ENCODE data around the gene GRM4.

GRM4 gene

DNA sequence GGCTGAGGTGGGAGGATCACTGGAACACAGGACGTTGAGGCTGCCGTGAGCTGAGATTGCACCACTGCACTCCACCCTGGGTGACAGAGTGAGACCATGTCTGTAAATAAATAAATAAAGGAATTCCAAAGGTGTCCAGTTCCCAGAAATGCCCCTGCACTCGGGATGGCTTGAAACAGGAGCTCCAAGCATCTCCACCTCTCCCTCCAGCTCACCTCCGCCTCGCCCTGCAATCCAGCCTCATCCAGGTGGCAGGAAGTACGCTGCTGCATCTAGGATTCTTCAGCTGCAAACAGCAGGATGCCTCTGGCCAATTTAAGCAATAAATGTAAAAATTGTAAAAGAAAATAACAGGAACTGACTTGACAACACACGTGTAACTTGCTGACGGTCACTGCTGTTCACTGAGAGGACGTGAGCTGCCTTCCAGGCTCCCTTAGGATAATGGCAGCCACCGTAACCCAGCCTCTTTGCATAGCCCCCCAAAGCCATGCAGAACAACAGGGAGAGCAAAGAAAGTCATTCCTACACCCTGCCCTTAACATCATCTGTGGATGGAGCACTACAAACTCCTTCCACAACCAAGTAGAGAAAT, 11.4 kb upstream of the GRM4 start:
- no peak for DNase-seq

DNA sequence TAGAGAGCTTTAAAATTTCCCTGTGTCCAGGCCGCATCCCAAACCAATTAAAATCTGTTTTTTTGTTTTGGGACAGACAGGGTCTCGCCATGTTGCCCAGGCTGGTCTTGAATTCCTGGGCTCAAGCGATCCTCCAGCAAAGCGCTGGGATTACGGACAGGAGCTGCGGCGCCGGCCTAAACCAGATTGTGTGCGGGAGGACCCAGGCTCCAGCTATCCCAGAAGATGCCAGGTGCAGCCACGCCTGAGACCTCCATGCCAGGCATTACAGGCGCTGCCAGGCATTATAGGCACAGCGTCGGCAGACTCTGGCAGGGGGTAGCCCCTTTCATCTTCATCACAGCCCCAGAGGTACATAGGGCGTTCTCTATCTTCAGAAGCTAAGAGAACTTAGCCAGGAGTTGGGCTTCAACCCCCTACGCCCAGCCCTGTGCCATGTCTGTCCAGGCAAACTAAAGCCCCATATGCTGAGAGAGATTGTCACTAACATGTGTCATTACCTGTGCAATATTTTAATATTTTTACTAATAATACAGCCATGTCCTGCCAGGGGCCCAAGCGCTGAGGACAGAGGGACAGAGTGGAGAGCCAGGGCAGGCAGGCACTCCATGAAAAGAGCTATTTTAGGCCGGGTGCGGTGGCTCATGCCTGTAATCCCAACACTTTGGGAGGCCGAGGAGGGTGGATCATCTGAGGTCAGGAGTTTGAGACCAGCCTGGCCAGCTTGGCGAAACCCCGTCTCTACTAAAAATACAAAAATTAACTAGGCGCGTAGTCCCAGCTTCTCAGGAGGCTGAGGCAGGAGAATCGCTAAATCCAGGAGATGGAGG, 9.8 kb upstream of the GRM4 start:
- DNase-seq = no peak

DNA sequence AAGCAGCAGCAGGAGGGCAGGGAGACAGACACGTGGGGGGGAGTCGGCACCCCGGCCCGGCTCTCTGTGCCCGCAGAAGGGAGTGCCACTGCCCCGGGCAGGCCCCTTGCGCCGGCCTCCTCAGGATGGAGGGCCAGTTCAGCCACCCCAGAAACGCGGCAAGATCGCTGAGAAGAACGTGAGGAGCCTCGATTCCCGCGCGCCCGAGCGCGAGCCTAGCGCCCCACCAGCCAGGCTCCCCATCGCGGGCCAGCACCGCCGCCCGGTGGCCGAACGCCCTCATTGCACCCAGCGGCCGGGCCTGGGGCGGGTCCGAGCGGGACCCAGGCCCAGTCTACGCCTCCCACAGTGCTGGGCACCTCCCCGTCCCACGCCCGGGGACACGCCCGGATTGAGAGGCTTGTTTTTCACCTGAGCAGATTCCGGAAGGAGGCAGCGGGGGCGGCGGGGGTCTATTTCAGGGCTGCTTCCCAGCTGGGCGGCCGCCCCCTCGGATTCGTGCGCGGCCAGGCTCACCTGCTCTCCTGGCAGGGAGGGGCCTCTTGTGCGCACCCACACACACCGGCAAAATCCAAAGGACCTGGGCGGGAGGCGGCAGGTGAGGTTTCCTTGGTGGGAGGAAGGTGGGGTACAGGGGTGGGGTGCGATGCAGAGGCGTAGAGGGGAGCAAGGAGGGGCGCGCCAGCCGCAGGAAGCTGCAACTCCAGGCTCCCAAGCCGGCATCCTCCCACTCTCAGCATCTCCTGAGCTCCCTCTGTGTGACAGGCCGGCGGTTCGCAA, 9.0 kb upstream of the GRM4 start:
- DNase-seq = no peak

DNA sequence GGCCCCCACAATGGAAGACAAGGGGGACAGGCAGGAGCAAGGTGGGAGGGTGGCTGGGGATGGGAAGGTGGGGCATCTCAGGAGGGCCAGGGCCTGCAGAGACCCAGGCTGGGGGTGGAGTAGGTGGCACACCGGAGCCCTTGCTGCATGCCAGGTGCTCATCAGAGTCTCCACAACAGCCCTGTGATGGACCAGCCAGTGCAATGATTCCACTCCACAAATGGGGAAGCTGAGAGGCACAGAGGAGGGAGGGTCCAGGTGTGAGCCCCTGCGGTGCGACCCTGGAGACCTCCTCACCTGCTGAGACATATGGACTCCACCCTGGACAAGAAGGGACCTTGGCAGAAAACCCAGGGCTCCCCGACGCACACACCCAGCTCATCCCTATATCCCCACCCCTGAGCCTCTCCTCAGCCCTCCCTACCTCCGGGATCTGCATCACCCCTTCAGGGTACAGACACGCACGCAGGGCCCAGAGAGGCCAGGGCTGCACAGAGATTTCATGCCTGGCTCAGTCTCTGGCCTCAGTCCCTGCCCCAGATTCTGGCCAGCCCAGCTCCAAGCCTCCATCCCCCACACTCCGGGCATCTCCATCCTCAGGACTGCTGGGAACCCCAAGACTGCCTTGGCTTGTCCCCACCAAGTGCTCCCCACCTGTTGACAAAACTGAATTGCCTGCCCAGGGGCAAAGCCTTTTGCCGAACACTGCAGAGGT, 7.1 kb upstream of the GRM4 start:
- no peak for DNase-seq

DNA sequence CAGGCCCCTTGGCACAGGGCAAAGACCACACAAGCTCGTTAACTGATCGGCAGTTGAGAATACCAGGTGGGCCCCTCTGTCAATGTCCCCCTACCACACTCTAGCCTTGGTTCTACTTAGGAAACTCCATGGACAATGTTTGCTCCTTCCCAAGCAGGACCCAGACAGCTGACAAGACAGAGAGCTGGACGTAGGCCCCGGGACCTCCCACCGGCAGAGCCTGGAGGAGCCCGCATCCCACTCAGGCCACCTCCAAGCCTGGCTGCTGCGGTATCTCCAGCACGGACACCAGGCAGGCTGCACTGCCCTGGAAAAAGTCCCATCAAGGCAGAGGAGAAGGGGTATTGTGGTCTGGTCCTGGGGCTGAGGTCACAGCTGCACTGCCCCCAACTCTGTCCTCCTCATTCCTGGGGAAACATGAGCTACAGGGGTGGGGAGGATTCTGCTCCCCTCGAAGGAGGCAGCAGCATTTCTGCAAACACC, 6.2 kb upstream of the GRM4 start:
- no peak for DNase-seq

DNA sequence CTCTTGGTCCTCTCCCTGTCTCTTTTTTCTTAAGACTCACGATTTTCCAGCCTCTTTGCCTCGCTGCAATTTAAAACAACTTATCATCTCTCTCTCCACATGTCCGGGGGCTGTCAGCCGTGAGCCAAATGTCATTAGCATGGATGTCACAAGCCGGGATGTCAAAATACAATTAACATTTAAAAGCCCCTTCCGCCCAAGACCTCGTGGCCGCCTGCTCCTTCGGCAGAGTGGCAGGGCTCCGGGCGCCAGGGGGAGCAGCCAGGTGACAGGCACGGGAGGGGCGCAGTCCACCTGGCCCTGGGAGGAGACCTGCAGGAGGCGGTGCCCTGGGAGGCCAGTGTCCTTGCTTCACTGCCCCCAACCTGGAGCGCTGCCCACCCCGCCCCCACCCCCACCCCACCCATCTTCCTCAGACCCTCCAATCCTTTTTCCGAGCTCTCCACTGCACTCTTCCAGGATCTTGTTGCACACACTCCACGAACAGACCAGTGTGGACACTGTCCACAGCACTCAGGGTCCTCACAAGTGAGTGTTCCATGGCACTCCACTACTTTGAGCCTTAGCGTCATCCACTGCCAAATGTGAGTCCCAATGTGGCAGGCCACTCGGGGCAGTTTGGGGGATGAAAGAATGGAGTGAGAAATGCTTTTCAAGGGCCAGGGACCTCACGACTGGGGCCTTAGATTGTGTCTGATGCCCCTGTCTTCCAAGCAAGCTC, 5.6 kb upstream of the GRM4 start:
- no peak for DNase-seq

DNA sequence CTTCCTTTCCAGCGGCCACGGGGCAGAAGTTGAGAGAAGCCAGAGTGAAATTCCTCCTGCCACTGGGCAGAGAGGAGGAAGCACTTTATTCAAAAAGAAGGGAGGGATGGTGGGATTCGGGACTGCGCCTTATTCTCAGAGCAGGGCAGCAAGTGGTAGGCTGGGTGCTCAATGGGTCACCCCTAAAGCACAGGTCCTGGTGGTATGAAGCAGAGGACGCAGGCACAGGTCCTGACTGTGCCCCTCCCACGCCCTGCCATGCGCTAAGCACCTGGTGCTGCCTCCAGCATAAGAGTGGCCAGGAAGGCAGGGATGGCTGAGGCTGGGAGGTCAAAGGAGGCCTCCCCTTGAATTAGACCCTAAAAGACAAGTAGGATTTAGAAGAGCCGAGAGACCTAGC, 4.9 kb upstream of the GRM4 start:
- DNase-seq = no peak

DNA sequence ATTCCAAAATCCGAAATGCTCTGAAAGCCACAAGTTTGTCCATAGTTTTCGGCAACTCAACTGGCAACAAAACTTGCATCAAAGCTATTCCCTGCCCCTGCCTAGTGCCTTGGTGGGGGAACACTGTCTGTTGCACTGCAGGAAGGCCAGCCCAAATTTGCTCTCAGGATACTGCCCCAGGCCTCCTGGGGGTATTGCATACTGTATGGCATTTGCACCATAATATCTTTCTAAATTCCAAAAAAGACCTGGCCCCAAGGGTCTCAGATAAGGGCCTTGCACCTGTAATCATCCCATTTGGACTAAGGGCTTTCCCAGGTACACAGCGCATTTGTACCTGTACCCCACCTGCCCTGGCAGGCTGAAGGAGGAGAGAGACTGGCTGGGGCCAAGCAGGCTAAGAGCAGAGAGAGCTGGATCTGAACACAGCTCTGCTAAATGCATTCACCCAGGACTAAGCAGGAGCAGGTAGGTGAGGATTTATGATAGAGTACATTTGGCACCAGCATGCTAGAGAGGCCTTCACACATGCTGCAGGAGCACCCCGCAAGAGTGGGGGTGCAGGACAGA, 4.0 kb upstream of the GRM4 start:
- DNase-seq = no peak

DNA sequence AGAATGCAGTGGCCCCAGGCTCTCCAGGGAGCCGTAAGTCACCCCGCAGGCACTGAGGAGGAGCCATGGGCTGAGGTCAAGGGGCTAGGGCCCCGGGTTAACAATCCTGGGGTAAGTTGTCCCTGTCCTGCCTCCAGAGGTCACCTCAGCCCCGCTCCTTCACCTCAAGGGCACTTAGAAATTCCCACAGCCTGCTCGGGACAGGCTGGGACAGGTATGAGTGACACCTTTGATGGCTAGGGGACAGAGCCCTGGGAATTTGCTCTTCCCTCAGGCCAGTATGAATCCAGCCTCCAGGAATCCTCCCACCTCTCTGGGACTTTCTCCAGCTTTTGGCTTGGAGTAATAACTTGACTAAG, 3.5 kb upstream of the GRM4 start:
- DNase-seq = no peak

DNA sequence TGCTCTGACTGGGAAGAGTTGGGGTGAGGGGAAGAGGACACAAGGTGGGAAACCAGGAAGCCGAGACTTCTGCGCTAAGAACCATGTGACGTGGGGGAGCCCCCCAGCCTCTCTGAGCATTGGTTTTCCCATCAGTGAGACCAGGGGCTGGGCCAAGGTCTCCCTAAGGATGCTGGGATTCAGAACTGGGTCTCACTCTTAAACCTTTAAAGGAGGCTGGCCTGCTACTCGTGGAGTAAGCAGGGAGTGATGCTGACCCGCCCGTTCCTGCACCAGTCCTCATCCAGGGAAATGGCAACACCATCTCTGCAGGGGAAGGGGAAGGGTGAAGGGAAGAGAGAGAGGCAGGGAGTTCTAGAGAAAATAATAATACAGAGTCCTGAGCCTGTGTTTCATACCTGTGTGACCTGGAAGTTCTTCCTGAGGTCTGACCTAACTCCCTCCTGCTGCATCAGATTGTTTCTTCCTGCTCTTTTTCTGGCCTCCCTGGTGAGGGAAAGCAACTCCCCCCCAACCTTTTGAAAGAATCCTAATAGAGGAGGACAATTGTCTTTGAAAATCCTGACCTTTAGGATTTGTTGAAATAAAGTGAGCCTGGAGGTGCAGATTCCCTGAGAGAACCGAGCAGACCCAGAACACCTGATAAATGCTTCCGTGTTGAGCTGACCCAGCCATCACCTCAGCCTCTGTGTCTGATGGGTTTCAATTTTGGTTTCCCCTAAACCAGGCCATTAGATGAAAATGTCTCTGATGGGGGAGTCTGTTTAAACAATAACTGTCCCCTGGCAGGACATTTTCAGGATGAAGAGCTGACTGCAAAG, 3.0 kb upstream of the GRM4 start:
- no peak for DNase-seq

DNA sequence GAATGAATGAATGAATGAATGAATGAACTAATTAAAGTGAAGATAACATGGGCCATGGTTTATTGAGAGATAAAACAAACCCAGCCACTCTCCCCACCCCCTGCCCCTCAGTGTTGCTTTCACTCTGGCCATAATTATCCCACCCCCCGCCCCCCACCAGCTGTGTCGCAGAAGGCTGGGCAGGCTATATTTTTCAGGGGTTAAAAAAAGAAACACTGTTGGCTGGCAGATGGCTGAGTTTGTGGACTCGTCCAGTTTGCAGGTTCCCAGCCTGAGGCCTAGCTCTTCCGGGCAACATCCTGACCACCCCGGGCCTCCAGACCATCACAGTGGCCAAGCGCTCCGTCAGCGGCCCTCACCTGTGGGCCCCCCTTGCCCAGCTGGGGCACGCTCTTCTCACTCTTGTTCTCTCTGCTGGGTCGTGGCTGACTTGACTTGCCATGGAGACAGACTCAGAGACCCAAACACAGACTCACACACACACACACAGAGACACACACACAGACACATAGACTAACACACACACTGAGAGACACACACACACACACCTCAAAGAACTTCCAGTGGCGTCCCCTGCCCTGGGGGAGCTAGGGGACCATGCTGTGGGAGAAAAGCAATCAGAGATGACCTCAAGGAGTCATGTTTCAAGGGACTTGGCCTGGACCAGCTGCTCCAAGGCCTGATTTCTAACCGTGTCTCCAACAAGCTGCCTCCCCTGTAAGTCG, 2.2 kb upstream of the GRM4 start:
- DNase-seq = no peak

DNA sequence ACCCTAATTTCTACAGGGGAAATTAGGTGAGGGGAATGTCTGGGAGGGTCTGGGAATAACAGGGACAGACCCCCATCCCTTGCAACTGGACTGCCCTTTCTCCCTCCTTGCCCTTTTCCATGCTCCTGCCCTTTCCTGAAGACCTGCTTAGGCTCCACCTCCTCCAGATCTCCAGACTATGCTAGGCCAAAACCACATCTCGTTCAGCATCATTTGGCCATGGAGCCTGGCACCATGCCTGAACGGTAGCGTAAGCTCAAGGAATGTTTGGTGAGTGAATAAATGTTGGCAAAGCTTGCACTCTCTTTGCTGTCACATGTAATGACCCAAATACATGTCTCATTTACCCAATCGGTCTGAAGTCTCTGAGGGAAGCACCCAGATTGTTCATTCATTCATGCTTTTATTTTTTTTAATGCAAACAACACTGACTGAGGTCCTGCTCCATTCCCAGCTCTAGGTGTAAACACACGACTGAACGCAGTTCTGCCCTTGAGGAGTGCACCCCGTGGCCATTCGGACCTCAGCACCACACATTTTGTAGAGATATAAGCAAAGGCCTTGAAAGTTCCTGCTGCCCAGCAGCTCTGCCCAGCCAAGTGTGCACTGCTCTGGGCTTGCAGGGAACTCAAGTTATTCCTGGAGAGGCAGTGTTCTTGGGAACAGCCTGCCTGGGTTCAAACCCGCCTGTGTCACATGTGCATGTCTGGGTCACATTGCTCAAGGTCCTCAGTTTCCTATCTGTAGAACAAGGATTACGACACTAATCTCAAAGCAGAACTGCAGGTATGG, 1.1 kb upstream of the GRM4 start:
- DNase-seq = no peak

DNA sequence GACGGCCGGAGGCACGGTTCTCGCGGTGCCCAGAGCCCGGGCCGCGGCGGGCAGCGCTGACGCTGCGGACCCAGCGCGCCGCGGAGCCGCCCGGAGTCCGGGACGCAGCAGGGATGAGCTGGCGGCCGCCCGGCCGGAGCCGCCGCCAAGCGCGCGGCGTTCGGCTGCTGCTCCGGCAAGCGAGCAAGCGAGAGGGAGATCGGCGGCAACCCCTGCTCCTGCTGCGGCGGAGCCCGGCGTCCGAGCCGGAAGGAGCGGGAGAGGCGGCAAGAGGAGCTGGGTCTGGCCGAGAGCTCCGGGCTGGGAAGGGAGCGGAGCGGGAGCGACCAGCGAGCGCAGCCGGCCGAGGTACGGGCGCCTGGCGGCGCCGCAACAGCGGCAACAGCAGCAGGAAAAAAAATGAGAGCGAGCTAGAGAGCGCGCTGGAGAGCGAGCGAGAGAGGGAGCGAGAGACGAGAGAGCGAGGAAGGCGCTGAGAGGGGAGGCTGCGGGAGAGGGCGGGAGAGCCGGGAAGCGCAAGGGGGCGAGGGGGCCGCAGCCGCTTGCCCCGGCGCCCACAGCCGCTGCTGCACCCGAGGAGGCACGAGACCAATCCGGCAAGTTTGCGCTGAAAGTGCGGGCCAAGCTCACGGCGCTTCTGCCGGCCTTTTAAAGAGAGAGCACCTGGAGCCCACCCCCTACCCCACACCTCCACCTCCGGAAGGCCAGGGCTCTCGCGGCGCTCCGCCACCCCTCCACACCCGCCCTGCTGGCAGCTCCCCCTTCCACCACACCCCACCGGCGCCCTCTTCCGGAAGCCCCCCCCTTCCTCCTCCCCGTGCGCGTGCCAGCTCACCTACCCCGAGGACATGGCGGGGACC, 496 bp downstream of the GRM4 start:
- DNase-seq = no peak

DNA sequence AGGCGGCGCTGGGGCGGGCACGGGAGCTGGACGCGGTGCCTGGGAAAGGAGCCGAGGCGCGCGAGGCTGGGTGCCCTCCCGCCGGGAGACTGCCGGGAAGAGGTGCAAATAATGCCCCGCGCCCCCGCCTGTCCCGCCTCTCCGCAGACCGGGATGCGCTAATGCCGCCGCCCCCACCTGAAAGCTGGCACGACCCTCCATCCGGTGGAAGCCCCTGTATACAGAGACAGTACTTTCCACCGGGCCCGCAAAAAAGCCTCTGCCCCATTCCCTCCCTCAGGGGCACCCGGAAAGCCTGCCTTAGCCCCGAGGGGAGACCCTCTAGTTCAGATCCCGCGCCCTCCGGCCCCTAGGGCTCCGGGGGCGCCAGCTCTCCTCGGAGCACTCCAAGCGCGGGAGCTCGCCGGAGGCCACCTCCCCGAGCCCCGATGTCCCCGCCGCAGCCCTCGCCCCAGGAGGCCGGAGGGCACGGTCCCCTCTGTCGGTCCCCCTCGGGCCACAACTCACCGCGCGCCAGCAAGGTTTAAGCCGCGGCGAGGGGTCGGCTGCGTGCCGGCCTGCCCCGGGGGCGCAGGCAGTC, 1.2 kb downstream of the GRM4 start:
- no peak for DNase-seq

DNA sequence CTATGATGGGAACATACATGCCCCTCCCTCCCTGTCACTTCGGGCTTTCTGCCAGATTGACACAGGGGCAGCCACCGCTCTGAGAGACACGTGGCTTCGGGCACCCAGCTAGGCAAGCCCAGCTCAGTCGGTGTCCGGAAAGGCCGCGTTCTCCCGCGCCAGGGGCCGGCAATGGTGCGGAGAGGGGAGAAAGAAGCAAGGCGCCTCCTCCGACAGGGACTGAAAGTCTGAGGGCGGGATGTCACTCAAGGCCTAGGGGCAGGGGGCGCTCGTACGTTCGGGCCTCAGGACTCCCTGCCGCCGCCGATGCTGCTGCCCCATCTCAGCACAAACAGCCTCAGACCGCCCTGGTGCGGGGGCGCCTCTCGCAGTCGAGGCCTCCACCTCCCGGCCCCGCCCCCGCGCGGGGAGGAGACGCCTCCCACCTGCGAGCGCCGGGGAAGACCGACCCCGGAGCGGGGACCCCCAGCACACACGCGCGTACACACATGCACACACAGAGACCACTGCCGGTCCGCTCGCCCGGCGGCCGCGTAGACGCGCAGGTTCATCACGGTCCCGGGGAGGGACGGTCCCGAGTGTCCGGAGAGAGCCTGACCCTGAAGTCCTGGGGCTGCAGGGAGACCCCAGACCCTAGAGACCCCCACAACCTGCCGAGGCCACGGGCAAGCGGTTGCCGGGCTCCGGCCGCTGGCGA, 1.9 kb downstream of the GRM4 start:
- DNase-seq = no peak

DNA sequence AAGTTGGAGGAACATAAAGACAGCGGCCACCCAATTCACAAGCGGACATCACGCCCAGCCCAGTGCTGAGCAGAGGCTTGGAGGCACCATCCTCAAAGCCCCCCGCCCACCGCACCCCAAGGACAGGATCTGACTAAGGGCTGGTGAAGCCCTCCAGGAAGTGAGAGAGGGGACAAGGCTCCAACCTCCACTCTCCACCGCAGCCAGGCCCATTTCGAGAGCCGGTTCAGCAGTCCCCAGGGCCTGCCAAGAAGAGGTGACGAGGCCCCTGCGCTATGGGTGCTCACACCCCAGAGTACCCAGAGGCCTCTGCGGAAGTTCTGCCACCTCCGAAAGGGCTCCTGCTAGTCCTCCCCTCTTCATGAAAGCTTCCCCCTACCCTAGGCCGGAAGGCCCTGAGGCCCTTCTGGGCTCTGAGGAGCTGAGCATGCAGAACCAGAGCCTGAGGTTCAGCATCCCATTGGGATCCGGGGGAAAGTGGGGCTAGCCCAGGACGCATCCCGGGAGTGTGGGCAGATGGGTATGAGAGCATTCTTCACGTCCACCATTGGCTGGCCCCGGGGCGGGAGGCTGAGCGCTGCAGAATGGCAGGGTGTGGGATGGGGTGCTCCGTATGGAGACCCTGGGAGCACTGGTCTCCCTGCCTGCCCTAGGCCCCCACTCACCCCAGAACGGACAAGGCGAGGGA, 2.5 kb downstream of the GRM4 start:
- DNase-seq = no peak
